AML-193 (cell line): ENCODE results near the gene GRAMD4.
A peak's percentile ranks its signal among the peaks of the same experiment; 100 is the strongest.

Experiments
- DNase-seq, 2 experiments: peaks; one replicate each; lab custom pipeline; 2025; lab: John Stamatoyannopoulos, UW

The GRAMD4 gene

GRCh38 chr22:46582281-46582933 is 37.8 kb upstream of the GRAMD4 start:
- no peak for DNase-seq

- no peak for DNase-seq
These were observed 36.6 kb upstream of the GRAMD4 start for GRCh38 chr22:46583571-46583970.

GRCh38 chr22:46584081-46584921 is 35.9 kb upstream of the GRAMD4 start:
- DNase-seq = no peak

- no peak for DNase-seq
These were observed 34.7 kb upstream of the GRAMD4 start for GRCh38 chr22:46585340-46586122.

- DNase-seq = no peak
These were observed 34.1 kb upstream of the GRAMD4 start for GRCh38 chr22:46586123-46586519.

- no peak for DNase-seq
These were observed 33.6 kb upstream of the GRAMD4 start for GRCh38 chr22:46586531-46587011.

GRCh38 chr22:46587061-46587460 is 33.1 kb upstream of the GRAMD4 start:
- no peak for DNase-seq

GRCh38 chr22:46587492-46588278 is 32.5 kb upstream of the GRAMD4 start:
- DNase-seq = no peak

- no peak for DNase-seq
These were observed 31.7 kb upstream of the GRAMD4 start for GRCh38 chr22:46588279-46589140.

GRCh38 chr22:46589141-46589748 is 30.9 kb upstream of the GRAMD4 start:
- no peak for DNase-seq

- DNase-seq = no peak
These were observed 30.3 kb upstream of the GRAMD4 start for GRCh38 chr22:46589871-46590271.

- no peak for DNase-seq
These were observed 29.9 kb upstream of the GRAMD4 start for GRCh38 chr22:46590334-46590733.

- DNase-seq = no peak
These were observed 28.3 kb upstream of the GRAMD4 start for GRCh38 chr22:46591930-46592329.

GRCh38 chr22:46592390-46592872 is 27.8 kb upstream of the GRAMD4 start:
- DNase-seq = peak in 1 of 2 experiments; percentile 12

- DNase-seq = peak; percentile 88 to 89
These were observed 26.9 kb upstream of the GRAMD4 start for GRCh38 chr22:46593211-46593681.

GRCh38 chr22:46593996-46594946 is 25.9 kb upstream of the GRAMD4 start:
- no peak for DNase-seq

- DNase-seq = no peak
These were observed 25.3 kb upstream of the GRAMD4 start for GRCh38 chr22:46594947-46595298.

- no peak for DNase-seq
These were observed 24.6 kb upstream of the GRAMD4 start for GRCh38 chr22:46595545-46595944.

GRCh38 chr22:46596032-46596441 is 24.1 kb upstream of the GRAMD4 start:
- no peak for DNase-seq
